Esophagus squamous epithelium (tissue), 4 donors: ENCODE measurements around the gene AP3B2.

Experiments used
- POLR2A ChIP-seq, 4 donors: fragments of 450-650 bp; IDR thresholded peaks; one replicate each; pipeline ENCODE4 v1.6.1; 2017; ENCODE audit warnings: antibody characterized with exemption in 4 of 4, mild to moderate bottlenecking in 4 of 4, moderate library complexity in 3 of 4
- TF ChIP-seq, protein P1 (sequence below), 6 experiments: fragments of 450-650 bp in 4 of 6; fragments of 200-600 bp in 2 of 6; sonication (generic) in 2 of 6; IDR thresholded peaks; one replicate each; pipeline ENCODE4 v1.5.1; 2016 to 2019; ENCODE audit warnings: antibody characterized with exemption in 6 of 6, mild to moderate bottlenecking in 4 of 6, moderate library complexity in 4 of 6

DNA sequence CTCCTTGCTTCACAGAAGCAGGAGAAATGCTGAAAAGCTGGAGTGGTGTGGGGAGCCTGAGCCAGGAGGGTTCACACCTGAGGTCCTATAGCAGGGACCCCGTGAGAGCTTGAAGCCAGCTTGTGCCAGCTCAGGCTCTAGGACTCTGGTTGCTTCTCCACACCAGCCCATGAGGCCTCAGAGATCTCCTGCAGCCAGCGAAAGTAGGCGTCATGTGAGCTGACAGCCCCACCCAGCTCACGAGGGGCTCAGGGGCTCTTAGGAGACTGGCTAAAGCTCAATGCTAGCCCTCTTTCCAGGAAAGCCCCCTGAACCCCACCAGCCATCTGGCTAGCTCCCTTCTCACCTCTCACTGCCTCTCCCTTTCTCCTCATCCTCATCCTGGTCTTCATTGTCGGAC is 45.7 kb downstream of the AP3B2 start:
- TF ChIP-seq, protein P1, sequence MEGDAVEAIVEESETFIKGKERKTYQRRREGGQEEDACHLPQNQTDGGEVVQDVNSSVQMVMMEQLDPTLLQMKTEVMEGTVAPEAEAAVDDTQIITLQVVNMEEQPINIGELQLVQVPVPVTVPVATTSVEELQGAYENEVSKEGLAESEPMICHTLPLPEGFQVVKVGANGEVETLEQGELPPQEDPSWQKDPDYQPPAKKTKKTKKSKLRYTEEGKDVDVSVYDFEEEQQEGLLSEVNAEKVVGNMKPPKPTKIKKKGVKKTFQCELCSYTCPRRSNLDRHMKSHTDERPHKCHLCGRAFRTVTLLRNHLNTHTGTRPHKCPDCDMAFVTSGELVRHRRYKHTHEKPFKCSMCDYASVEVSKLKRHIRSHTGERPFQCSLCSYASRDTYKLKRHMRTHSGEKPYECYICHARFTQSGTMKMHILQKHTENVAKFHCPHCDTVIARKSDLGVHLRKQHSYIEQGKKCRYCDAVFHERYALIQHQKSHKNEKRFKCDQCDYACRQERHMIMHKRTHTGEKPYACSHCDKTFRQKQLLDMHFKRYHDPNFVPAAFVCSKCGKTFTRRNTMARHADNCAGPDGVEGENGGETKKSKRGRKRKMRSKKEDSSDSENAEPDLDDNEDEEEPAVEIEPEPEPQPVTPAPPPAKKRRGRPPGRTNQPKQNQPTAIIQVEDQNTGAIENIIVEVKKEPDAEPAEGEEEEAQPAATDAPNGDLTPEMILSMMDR (IDR thresholded peaks at IDR 0.05) = no peak
- TF ChIP-seq POLR2A (IDR thresholded peaks at IDR 0.05) = no peak
